Measurements from ENCODE around the gene SMOC2.

- no peak for TF ChIP-seq POLR2A (IDR thresholded peaks at IDR 0.05)
- no peak for TF ChIP-seq CTCF (IDR thresholded peaks at IDR 0.05)
Measured at GRCh38 chr6:168640181-168640580, 199.2 kb downstream of the SMOC2 start.
